Peyer's patch (tissue), 4 donors: ENCODE data around the gene SYDE1. TPM values are rescaled to one million over a fixed set of nuclear protein-coding genes. Genes with fewer than 3 reads are reported as not detected.

ENCODE experiments used
- DNase-seq, 3 donors: peaks; one replicate each; pipeline ENCODE4 v3.0.0-alpha.2; 2017 to 2019
- H3K27ac ChIP-seq, 4 donors: fragments of 200-600 bp; sonication (generic); one replicate each; pipeline ENCODE4 v1.5.1; 2016 to 2019
- H3K27me3 ChIP-seq, 2 donors: fragments of 200-600 bp; sonication (generic); one replicate each; pipeline ENCODE4 v1.5.1; 2019
- H3K36me3 ChIP-seq, 3 donors: fragments of 200-600 bp; sonication (generic); one replicate each; pipeline ENCODE4 v1.5.1; 2016 to 2019
- H3K4me1 ChIP-seq, 4 donors: fragments of 200-600 bp; sonication (generic); one replicate each; pipeline ENCODE4 v1.5.1; 2016 to 2019
- H3K4me3 ChIP-seq, 4 donors: fragments of 200-600 bp; sonication (generic); 1 replicate in 3 of 4; 2 replicates in 1 of 4; pipeline ENCODE4 v1.5.1; 2016 to 2019; ENCODE audit warnings: mild to moderate bottlenecking in 1 of 4
- H3K9me3 ChIP-seq, 4 donors: fragments of 200-600 bp; sonication (generic); one replicate each; pipeline ENCODE4 v1.5.1; 2016 to 2019; ENCODE audit warnings: mild to moderate bottlenecking in 1 of 4
- POLR2A ChIP-seq, 2 donors: fragments of 450-650 bp; IDR thresholded peaks; one replicate each; pipeline ENCODE4 v1.5.1; 2017; ENCODE audit warnings: antibody characterized with exemption in 2 of 2, mild to moderate bottlenecking in 2 of 2, moderate library complexity in 2 of 2
- total RNA-seq, 4 donors: library from RNA; depleted of rRNA; stranded (reverse); fragments of >200 nt; gene quantifications; one replicate each; pipeline ENCODE4 v1.1.0, GENCODE V29; 2016
- TF ChIP-seq, protein P1 (sequence below), 6 experiments: fragments of 450-650 bp in 4 of 6; fragments of 200-600 bp in 2 of 6; sonication (generic) in 1 of 6; IDR thresholded peaks; one replicate each; pipeline ENCODE4 v1.5.1; 2017 to 2019; ENCODE audit warnings: antibody characterized with exemption in 6 of 6, mild to moderate bottlenecking in 3 of 6, moderate library complexity in 1 of 6

The SYDE1 gene
- total RNA-seq, 4 donors from 2014 or later: 2.3 to 7.4 (median 6.2) TPM

- Histone ChIP-seq H3K9me3 (no peaks in the 10 kb centered on the region), H3K36me3 (no peaks in the 10 kb centered on the region), H3K4me1 (peaks cover 0 to 4% (median 0%) of the 10 kb centered on the region in 4 donors), H3K27me3 (no peaks in the 10 kb centered on the region), H3K27ac (no peak overlapping the region), H3K4me3 (no peak overlapping the region)
- no peak for TF ChIP-seq POLR2A (IDR thresholded peaks at IDR 0.05)
- TF ChIP-seq, protein P1, sequence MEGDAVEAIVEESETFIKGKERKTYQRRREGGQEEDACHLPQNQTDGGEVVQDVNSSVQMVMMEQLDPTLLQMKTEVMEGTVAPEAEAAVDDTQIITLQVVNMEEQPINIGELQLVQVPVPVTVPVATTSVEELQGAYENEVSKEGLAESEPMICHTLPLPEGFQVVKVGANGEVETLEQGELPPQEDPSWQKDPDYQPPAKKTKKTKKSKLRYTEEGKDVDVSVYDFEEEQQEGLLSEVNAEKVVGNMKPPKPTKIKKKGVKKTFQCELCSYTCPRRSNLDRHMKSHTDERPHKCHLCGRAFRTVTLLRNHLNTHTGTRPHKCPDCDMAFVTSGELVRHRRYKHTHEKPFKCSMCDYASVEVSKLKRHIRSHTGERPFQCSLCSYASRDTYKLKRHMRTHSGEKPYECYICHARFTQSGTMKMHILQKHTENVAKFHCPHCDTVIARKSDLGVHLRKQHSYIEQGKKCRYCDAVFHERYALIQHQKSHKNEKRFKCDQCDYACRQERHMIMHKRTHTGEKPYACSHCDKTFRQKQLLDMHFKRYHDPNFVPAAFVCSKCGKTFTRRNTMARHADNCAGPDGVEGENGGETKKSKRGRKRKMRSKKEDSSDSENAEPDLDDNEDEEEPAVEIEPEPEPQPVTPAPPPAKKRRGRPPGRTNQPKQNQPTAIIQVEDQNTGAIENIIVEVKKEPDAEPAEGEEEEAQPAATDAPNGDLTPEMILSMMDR (IDR thresholded peaks at IDR 0.05): no peak
- no peak for DNase-seq
These were observed 22.8 kb downstream of the SYDE1 start for GRCh38 chr19:15129856-15130585.

DNA sequence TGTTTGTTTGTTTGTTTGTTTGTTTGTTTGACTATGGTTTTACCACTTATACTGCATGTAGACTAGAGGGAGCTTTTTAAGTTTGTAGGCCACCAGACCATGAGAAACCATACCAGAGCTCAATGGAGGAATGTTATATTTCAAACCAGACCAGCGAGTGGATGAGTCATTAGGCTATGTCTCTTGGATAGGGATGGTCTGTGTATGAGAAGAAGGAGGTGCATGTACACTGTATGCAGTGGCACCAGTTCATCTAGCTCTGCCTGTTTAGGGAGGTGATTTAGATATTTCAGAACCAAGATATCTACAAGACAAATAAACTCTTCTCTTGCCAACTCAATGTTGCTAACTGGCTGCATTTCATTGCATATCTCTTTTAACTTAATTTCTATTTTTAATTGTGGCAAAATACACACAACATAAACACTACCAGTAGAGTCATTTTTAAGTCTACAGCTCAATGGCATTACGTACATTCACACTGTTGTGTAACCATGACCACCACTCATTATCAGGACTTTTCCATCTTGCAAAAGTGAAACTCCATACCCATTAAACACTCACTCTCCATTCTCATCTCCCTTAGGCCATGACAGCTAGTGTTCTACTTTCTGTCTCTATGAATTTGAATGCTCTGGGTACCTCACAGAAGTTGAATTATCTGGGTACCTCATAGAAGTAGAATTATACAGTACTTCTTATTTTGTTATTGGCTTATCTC, 29.2 kb downstream of the SYDE1 start:
- DNase-seq: no peak
- TF ChIP-seq, protein P1 (IDR thresholded peaks at IDR 0.05): no peak
- TF ChIP-seq POLR2A (IDR thresholded peaks at IDR 0.05): no peak
- H3K9me3 ChIP-seq: no peaks in the 10 kb centered on the region

GRCh38 chr19:15137777-15138176, 30.6 kb downstream of the SYDE1 start:
- no peaks in the 10 kb centered on the region for H3K36me3 ChIP-seq
- no peak for DNase-seq
- no peak overlapping the region for H3K4me3 ChIP-seq
- no peak overlapping the region for H3K27ac ChIP-seq
- H3K27me3 ChIP-seq: no peaks in the 10 kb centered on the region
- no peaks in the 10 kb centered on the region for H3K4me1 ChIP-seq
- TF ChIP-seq, protein P1 (IDR thresholded peaks at IDR 0.05): no peak
- no peaks in the 10 kb centered on the region for H3K9me3 ChIP-seq

More for the DNA sequence above, 29.2 kb downstream of the SYDE1 start:
- H3K27ac ChIP-seq: no peak overlapping the region
- no peaks in the 10 kb centered on the region for H3K36me3 ChIP-seq
- no peaks in the 10 kb centered on the region for H3K4me1 ChIP-seq
- no peaks in the 10 kb centered on the region for H3K27me3 ChIP-seq
- no peak overlapping the region for H3K4me3 ChIP-seq

GRCh38 chr19:15138427-15138826, 31.2 kb downstream of the SYDE1 start:
- no peaks in the 10 kb centered on the region for H3K4me1 ChIP-seq
- no peak for DNase-seq
- H3K36me3 ChIP-seq: no peaks in the 10 kb centered on the region
- no peak overlapping the region for H3K4me3 ChIP-seq
- TF ChIP-seq, protein P1 (IDR thresholded peaks at IDR 0.05): no peak
- no peak for TF ChIP-seq POLR2A (IDR thresholded peaks at IDR 0.05)
- H3K27me3 ChIP-seq: no peaks in the 10 kb centered on the region
- no peak overlapping the region for H3K27ac ChIP-seq
- H3K9me3 ChIP-seq: no peaks in the 10 kb centered on the region

DNA sequence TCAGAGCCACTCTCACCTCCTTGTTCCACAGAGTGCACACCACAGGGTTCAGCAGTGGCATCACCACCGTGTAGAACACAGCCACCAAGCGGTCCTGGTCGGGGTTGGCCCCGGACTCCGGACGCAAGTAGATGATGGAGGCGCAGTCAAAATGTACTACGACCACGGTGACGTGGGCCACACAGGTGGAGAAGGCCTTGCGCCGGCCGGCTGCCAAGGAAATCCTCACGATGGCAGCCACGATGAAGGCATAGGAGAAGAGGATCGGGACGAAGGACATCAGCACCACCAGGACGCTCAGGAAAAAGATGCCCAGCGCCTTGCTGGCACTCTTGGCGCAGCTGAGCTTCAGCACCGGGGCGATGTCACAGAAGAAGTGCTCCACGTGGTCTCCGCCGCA, 33.9 kb downstream of the SYDE1 start:
- Histone ChIP-seq H3K27me3 (no peaks in the 10 kb centered on the region), H3K27ac (no peak overlapping the region), H3K9me3 (no peaks in the 10 kb centered on the region), H3K4me3 (no peak overlapping the region), H3K36me3 (no peaks in the 10 kb centered on the region), H3K4me1 (no peaks in the 10 kb centered on the region)
- TF ChIP-seq POLR2A (IDR thresholded peaks at IDR 0.05): no peak
- TF ChIP-seq, protein P1 (IDR thresholded peaks at IDR 0.05): no peak
- no peak for DNase-seq
